HG02884 (cell line): ENCODE measurements around the gene KCNH4.
"Not testable (repeated sequence)": the region's sequence is repeated elsewhere in the genome, so short reads cannot be mapped to it uniquely, and the experiment has no call there.

ENCODE experiments used
- ATAC-seq: cut with Tn5 transposase; IDR thresholded peaks from one replicate; pipeline ENCODE4 v1.9.1; 2021; ENCODE audit warnings: mild to moderate bottlenecking, moderate library complexity; ENCODE audit not compliant: unreplicated experiment

Gene KCNH4

GRCh38 chr17:42140690-42141089 is 40.3 kb downstream of the KCNH4 start:
- not testable (repeated sequence) for ATAC-seq

- ATAC-seq = no peak
Observed at GRCh38 chr17:42138749-42139492, 42.0 kb downstream of the KCNH4 start.

DNA sequence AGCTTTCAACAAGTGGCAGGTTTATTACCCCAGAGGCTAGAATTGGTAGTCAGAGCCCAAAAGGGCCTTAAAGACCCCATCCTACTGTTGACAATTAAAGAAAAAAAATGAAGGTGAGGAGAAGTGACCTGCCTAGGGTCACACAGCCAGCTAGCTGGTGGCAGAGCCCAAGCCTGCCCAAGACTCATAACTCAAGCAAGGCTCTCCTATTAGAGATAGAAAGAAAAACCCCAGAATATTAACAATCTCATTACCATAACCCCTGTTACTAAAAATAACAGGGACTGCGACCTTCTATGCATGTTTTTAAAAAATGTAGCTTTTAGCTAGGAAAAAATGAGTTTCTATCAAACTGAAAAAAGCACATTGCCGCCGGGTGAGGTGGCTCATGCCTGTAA is 44.3 kb downstream of the KCNH4 start:
- ATAC-seq = no peak

DNA sequence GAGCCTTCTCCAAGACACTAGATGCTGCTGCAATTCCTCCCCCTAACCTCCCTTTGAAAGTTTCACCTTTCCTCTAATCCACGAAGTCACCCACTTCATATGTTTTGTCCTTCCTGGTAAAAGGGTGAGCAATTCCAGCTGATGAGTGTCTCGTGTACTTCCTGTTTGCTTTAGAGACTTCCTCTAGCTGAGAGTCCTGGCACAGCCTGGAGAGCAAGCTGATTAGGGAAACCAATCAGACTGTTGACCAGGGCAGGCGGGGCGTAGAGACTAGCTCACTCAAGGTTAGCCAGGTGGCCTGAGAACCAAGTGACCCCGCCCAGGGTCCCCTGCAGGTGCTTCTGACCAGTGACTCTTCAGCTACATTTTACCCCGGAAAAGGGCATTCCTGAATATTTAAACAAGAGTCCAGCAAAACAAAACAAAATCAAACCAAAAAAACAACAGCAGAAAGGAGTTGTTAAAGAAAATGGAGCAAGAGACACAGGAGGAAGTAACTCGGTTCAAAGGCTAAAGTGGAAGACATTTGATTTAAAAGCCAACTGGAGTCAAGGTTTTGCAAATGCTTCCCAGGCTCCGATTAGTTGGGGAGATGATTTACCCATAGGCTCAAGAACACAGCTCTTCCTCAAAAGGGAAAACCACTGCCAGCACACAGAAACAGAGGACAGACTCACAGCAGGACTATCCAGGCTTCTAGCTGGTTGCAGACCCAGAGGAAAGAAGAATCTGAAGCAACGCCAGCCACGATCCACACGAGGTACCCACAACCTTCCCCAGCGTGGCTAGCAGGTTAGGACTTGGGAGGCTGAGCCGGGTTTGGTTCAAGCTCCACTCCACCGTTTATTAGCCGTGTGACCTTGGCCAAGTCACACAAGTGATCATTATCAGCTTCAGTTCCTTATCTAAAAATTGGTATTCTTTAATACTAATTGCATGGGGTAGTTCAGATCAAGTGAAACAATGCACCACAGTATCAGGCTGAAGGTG is 45.0 kb downstream of the KCNH4 start:
- ATAC-seq = no peak

DNA sequence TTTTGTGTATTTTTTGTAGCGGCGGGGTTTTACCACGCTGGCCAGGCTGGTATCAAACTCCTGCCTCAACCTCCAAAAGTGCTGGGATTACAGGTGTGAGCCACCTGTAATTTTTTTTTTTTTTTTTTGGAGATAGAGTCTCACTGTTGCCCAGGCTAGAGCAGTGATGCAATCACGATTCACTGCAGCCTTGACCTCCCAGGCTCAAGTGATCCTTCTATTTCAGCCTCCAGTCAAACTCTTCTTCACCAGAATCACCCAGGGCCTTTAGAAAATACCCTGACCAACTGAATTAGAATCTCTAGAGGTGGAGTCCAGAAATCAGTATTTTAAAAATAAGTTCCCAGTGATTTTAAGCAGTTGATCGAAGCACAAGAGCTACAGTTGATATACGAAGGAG is 45.8 kb downstream of the KCNH4 start:
- no peak for ATAC-seq

GRCh38 chr17:42133461-42134041 is 47.4 kb downstream of the KCNH4 start:
- no peak for ATAC-seq

GRCh38 chr17:42132941-42133340 is 48.0 kb downstream of the KCNH4 start:
- no peak for ATAC-seq

DNA sequence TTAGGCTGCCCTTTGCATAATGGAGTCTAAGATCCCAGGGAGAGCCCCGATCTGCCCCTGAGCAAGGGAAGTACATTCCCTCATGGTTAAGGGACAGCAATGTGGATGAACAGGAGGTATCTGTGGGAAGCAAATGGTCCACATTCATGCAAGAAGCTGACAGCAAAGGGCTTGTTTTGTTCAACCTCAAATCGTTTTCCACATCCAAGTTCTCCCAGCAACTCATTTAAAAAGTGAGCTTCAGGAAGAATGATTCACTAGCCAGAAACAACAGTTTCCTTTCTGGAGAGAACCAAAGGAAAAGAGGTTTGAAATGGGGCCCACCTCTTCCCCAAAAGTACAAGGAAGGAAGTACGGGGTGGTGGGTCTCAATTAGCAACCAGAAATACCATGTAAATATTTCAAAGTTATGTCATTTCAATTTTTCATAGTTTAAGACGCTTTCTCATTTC is 48.9 kb downstream of the KCNH4 start:
- ATAC-seq = no peak

DNA sequence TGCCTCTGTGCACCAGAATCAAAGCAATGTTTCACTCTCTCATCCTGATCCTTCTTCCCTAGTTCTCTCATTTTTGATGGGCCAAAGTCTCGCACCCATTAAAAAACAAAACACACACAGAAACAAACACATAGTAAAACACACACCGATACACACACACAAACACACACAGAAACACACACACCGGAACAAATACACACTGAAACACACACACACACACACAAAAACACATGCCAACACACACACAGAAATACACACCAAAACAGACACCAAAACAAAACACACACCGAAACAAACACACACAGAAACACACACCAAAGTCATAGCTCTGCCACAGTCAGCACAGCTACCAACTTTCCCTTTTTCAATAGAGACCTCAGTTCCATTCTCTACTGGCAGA is 49.7 kb downstream of the KCNH4 start:
- ATAC-seq = no peak

DNA sequence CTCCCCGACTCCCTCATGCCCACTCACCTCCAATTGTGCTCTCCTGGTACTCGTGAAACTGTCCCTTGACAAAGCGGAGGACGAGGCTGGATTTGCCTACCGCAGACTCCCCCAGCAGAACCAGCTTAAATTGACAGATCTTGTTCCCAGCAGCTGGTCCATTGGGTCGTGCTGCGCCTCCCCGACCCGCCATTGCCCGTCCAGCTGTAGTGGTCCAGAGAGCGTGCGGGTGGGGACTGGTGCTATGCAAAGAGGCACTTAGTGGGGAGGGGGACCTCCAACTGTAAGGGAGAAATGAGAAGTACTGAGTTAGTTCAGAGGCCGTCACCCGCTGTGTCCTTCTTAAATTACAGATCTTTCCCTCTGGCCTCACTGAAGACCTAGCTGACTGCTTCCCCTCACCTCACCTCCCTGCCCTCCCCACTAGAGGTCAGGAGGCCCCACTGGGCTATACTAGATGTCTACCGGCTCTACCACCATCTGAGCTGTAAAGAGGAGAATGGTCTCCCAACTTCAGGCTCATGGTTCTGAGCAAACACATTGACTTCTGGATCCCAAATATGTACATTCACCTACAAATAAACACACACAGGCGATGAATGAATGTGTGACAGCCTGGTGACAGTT is 50.5 kb downstream of the KCNH4 start:
- no peak for ATAC-seq

DNA sequence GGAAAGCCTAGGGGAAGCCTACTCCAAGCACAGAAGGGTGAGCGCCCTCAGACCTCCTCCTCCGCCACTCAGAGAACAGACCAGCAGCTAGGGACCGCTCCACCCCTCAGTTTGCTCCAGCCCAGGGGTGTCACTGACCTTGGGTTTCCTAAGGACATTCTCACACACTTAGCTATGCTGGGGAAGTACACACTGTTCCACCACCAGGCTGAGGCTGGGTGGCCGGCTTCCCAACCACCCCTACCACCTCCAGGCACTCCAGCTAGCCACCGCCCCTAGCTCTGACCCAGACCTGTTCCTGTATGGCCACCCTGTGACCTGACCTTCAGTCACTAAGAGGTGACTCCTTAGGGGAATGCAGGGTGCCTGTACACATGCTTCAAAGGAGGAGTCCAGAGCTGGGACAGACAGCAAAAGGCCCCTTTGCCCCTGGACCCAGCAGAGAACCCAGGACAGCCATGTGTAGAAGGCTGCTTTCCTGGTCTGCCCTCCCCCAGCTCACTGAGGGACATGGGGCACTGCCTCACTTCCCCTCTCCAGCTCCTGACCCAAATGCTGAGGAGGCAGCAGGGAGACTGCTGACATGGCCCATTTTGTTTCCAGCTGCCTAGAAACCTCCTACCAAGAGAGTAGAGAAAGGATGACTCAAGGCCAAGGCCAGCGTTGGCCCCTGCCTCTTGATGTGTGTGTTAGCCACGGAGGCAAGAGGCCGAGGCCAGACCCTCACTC is 51.7 kb downstream of the KCNH4 start:
- no peak for ATAC-seq

DNA sequence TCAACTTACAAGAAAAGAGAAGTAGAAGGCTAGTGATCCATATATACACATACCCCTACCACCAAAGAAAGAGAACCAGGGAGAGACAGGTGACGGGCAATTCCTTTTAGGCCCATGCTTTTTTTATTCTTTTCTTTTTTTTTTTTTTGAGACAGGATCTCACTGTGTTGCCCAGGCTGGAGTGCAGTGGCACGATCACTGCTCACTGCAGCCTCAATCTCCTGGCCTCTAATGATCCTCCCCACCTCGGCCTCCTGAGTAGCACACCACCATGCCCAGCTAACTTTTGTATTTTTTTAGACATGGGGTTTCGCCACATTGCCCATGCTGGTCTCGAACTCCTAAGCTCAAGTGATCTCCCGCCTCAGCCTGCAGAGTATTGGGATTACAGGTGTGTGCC is 53.5 kb downstream of the KCNH4 start:
- no peak for ATAC-seq

DNA sequence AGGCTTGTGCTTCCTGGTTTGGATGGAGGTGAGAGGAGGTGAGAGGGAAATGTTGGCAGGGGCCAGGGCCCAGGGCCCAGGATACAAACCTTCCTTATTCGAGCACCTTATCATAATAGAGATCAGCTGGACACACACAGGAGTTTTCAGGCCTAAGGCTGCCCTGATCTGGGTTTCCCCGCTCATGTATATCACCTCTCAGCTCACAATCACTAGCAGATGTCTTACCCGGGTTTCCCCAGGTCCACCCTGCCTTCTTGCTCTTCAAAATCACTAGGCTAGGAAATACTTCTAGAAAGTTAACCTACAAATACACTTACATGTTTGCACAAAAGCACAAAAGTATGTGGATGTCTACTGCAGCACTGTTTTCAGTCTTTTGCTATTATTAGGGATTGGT is 54.1 kb downstream of the KCNH4 start:
- ATAC-seq = no peak

DNA sequence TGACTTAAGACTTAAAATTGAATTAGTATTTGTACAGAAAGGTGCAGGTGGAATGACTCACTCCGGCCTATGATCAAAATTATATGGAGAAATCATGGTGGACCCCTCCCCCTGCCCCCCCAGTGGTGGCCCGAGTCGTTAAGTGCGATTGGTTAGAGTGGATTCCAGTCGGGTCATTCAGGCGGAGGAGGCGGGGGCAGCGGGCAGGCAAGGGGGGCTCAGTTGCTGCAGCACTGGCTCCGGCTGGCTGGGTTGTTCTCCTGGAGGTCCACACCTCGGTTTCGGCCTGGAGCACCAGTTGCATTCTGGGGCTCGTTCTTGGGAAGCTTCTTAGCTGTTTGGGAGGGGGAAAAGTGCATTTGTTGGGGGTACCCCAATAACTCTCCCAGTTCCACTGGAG is 55.4 kb downstream of the KCNH4 start:
- no peak for ATAC-seq

DNA sequence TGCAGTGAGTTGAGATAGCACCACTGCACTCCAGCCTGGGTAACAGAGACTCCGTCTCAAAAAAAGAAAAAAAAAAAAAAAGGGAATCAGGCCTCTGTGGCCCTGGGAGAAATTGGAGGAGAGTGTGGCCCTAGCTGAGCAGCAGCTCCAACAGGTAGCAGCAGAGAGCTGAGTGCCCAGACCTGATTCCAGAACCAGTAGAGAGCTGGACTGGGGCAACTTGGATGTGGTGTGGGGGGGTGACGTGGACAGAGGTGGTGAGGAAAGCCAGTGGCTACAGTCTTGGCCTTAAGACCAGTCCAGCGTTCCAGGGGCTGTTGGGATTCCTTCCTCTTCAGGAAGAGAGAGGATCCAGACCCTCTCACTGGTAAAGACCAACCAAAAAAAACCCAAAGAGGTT is 56.7 kb downstream of the KCNH4 start:
- no peak for ATAC-seq

GRCh38 chr17:42122371-42123303 is 58.3 kb downstream of the KCNH4 start, which contains the start of gene HSPB9:
TSS of gene HSPB9 (plus strand) at chr17:42122804. CDS start at chr17:42122851, 47 bp downstream.
- no peak for ATAC-seq

DNA sequence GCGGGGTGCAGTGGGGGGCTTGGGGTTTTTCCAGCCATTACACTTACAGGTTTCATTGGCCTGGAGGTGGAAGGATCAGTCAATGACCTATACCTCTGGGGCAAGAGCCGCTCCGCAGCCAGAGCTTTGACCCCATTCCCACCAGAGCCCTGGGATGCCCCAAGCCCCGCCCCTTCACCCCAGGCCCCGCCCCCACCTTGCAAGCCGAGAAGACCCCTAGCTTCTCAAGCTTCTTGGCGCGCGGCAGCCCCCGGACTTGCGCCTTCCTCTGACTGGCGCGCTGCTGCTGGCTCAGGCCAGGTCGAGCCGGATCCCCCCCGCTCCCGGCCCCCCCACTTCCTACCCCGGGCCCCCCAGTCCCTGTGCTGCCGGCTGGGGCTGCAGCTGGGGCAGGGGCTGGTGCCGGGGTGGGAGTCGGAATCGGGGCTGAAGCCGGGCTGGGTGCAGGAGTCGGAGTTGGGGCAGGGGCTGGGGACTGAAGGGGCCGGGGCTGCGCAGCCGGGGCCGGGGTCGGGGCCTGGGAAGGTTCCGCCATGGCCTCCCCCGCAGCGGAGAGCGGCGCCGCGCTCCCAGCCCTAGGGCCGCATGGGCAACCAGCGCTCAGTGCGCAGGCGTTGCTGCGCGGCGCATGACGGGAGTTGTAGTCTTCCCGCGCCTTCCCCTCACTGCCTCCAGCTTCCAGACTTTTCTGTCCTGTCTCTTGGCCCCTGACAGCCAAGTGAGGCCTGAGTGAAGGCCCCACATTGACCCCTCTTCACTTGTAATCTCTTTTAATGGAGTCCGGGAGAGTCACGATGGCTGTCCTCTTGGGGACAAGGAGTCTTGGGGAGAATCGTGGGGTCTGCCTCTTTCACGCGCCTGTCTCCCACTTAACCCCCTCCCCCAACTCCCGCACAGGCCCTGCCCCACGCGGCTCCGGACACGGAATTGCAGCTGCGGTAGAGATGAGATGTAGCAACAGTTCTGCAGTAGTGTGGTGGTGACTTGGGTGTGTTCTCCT is 59.9 kb downstream of the KCNH4 start, which contains the start of gene KAT2A:
Gene KAT2A, minus strand, starts transcription at position 598 of the 1,000 bp plus-strand sequence. Its CDS starts 63 bp downstream, at position 535.
- no peak for ATAC-seq
